GM15510 (cell line): ENCODE results near the gene XPO1.

Source experiments
- POLR2A ChIP-seq: IDR thresholded peaks from 3 replicates; pipeline ENCODE4 v1.6.1; 2011; ENCODE audit warnings: borderline replicate concordance; ENCODE audit not compliant: insufficient read length; ENCODE audit errors: extremely low read depth

The XPO1 gene, protein sequence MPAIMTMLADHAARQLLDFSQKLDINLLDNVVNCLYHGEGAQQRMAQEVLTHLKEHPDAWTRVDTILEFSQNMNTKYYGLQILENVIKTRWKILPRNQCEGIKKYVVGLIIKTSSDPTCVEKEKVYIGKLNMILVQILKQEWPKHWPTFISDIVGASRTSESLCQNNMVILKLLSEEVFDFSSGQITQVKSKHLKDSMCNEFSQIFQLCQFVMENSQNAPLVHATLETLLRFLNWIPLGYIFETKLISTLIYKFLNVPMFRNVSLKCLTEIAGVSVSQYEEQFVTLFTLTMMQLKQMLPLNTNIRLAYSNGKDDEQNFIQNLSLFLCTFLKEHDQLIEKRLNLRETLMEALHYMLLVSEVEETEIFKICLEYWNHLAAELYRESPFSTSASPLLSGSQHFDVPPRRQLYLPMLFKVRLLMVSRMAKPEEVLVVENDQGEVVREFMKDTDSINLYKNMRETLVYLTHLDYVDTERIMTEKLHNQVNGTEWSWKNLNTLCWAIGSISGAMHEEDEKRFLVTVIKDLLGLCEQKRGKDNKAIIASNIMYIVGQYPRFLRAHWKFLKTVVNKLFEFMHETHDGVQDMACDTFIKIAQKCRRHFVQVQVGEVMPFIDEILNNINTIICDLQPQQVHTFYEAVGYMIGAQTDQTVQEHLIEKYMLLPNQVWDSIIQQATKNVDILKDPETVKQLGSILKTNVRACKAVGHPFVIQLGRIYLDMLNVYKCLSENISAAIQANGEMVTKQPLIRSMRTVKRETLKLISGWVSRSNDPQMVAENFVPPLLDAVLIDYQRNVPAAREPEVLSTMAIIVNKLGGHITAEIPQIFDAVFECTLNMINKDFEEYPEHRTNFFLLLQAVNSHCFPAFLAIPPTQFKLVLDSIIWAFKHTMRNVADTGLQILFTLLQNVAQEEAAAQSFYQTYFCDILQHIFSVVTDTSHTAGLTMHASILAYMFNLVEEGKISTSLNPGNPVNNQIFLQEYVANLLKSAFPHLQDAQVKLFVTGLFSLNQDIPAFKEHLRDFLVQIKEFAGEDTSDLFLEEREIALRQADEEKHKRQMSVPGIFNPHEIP (N-terminal part only)

DNA sequence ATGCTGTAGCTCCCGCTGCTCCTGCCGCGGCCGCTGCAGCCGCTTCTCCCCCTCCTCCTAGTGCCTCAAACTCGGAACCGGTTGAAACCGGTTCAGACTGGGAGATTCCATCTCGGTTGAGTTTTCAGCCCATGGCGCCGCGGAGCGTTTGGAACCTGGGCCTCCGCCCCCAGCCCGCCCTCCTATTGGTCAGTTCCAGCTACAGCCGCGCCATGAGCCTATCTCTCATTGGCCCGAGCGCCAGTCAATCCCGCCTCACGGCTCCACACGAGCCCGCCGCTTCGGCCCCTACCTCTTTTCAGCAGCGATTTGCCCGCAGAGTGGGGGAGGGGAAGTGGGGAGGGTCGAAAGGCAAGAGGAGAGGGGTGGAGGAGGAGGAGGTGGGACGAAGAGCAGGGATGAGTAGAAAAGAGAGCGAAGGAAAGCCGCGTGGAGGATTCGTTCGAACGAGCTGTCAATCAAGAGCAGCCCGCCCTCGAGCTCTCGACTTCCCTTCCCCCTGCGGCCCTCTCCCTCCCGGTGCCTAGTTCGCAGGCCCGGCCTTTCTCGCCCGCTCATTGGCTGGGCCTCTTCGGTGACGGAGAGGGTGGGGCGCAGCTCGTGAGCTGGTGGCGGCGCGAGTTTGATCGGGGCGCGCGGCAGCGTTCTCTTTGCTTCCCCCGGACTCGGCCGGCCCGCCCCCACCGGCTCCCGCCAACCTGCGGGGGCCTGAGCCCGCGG, at the start of gene XPO1:
XPO1 (minus strand) TSS at position 157 of the 720 bp plus-strand sequence. CDS start 4,459 bp downstream, outside the sequence.
- TF ChIP-seq POLR2A: peak; percentile 94

DNA sequence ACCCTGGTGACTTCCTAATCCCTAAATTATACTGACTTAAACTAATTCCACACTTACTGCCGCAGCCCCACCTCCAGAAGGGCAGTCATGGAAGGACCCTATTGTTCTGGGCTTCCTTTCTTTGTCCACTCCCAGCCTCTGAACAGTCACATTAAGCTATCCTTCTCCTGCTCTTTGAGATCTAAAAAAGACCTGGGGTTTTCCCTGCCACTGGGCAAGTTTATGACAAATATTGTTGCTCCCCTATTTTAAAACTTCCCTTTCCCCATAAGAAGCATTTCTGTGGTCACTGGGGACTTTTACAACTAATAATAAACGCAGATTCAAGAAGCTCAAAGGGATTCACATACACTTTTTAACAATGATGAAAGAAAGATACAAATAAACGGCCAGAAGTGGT, 47.2 kb upstream of the XPO1 start:
- no peak for TF ChIP-seq POLR2A

DNA sequence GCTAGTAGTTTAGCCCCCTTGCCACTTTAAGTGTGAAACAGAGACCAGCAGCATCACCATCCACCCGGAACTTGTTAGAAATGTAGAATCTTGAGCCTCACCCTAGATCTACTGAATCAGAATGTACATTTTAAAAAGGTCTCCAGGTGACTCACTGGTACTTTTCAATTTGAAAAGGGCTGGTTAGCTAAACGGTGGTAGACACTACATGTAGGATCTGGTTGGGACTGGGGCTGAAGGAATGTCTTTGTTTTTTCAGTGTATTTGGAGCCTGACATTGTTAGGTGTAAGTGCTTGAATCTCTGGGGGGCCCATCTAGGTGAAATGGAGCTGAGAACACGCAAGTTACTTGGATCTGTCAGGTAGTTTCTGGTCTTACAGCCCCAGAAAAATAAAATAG, 44.0 kb upstream of the XPO1 start:
- no peak for TF ChIP-seq POLR2A

DNA sequence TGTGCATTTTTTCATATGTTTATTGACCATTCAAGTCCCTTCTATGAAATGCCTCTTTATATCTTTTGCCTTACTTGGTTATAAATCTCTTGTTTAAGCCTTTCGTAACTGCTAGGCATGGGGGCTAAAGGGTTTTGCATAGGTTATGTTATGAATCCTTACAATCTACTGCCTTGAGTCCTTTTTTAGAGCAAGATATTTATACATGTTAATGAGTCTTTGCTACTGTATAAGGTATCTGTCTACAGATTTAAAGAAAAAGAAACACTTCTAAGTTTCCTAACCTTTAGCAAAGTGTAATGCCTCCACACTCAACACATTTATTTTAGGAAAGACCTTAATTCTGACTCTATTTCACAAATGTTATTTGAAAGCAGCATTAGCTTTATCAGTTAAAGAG, 43.6 kb upstream of the XPO1 start:
- TF ChIP-seq POLR2A: no peak

DNA sequence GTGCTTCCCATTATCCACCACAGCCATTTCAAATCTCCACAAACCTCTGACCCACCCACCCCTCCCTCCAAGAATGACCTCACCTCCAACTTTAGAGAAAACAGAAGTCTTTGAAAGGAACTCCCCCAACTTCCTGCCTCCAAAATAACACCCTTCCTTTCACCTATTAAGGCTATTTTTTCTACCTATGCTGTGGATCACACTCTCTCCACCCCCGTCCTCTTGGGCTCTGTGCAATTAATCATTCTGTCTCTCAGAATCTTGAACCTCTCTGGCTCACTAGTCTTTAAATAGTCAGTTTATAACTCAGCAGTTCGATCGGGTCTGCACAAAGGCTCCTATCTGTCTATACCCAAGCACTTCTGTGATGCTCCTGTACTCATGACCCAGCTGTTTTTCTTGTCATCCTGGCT, 37.3 kb upstream of the XPO1 start:
- no peak for TF ChIP-seq POLR2A

DNA sequence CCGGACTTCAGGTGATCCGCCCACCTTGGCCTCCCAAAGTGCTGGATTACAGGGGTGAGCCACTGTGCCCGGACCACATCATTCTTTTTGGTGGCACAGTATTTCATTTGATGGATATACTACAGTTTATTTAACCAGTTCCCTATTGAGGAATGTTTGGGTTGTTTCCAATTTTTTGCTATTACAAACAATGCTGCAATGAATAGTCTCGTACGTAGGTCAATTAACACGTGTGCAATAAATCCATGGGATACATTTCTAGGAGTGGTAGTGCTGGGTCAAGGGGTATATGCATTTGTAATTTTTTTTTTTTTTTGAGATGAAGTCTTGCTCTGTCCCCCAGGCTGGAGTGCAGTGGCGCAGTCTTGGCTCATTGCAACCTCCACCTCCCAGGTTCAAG, 28.4 kb upstream of the XPO1 start:
- TF ChIP-seq POLR2A: no peak

DNA sequence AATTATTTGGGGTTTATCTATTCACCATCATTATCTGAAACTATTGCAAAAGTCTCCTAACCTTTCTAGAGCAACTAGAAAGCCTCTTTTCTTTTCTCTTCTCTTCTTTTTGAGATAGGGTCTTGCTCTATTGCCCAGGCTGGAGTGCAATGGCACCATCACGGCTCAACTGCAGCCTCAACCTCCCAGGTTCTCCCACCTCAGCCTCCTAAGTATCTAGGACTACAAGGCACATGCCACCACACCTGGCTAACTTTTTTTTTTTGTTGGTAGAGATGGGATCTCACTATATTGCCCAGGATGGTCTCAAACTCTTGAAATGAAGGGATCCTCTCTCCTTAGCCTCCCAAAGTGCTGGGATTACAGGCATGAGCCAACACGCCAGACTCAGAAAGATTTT, 24.5 kb upstream of the XPO1 start:
- TF ChIP-seq POLR2A: no peak

DNA sequence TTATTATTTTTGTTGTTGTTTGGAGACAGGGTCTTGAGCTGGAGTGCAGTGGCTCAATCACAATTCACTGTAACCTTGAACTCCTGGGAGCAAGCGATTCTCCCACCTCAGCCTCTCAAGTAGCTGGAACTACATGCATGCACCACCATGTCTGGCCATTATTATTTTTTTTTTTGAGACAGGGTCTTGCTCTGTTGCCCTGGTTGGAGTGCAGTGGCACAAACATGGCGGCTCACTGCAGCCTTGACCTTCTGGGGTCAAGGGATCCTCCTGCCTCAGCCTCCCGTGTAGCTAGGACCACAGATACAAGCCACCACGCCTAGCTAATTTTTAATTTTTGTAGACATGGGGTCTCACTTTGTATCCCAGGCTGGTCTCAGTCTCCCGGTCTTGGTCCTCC, 20.0 kb upstream of the XPO1 start:
- TF ChIP-seq POLR2A: no peak

DNA sequence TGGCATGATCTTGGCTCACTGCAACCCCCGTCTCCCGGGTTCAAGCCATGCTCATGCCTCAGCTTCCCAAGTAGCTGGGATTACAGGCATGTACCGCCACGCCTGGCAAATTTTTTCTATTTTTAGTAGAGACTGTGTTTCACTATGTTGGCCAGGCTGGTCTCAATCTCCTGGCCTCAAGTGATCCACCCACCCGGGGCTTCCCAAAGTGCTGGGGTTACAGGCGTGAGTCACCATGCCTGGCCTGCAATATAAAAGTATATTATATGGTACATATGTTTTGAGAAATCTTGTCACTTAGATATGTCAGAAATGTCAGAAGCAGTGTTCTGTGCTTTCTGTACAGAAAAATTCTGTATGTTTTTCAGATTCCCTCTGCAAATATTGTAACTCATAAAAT, 19.2 kb upstream of the XPO1 start:
- TF ChIP-seq POLR2A: no peak

DNA sequence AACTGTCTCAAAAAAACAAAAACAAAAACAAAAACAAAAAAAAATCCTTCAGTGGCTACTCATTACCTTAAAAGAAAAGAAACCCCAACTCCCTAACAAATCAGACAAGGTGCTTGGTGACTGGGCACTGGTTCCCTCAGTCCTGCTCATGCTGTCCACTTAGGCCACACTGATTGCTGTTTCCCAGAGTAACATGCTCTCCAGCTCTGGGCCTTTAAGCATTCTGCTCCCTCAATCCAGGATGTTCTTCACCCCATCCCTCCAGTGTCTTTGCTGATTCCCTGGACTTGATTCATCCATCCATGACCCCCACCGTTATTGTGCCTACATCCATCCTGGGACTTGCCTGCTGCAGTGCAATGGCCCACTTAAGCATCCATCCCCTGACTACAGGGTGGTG, 16.4 kb upstream of the XPO1 start:
- TF ChIP-seq POLR2A: no peak

DNA sequence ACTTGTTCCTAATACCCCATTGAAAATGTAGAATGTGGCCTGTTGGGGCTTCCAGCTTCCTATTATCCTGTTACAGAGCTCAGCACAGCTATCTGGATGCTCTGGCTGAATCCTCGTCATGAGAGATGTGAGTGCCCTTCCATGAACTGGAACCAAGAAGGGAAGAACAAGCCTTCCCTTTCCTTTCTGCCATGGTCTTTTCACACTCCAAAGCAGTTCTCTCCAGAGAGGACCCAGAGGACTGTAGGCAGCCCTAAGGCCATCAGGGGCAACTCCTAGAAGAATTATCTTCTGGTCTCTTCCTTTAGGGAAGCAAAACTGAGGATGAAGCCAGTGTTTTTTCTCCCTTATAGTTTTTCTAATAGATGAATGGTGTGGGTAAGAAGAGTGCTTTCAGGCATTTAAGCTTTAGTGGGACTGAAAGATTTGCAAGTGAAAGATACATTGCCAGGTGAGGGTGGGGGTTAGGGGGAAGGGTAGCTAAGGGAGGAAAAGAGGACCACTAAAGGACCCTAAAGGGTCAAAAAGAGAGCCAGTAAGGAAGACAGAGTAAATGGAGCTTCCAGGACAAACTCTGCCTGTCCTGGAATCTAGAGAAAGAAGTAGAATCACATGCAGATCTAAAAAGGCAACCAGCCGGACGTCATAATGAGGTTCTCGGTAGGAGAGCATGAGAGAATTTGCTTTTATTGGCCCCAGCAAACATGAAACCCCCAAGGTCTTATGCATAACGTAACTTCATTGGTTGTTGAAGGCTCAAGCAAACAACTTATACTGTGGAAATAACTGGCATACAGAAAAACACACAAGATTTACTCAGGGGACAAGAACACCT, 12.4 kb upstream of the XPO1 start:
- no peak for TF ChIP-seq POLR2A

DNA sequence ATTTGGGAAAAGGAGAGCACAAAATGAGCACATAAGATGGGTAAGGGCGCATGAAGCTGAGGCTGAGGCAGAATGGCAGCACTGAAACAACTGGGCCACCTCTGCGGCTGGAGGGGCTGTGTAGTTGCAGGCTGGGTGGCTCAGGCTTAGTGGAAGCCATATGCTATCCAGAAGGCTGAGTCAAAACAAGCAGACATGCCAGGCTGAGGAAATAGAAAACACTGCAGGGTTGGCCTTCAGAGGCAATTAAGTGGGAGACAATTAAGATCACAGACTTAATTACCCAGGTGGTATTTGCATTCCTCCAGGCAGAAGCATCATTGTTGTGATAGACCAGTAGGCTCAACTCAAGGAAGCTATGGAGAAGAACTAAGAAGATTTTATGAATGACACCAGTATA, 11.4 kb upstream of the XPO1 start:
- no peak for TF ChIP-seq POLR2A

DNA sequence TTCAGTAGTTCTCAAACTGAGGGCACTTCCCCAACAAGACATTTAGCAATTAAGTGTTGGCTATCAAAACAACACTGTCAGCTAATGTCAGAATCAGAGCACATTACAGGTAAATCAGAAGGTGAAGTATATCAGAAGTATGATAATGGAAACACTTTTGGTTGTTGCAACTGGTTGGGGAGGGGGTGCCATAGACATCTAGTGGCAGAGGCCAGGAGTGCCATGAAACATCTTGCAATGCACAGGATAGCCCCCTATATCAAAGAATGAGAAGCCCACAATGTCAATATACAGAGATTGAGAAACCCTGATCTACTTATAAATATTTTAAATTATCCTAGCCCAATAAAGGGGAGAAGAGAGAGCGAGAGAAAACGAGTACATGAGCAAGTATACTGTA, 4.9 kb upstream of the XPO1 start:
- TF ChIP-seq POLR2A: no peak
